HG02885 (cell line): ENCODE measurements around the gene ACTG1.

ENCODE experiments used
- ATAC-seq: cut with Tn5 transposase; IDR thresholded peaks from one replicate; pipeline ENCODE4 v1.9.1; 2021; ENCODE audit warnings: mild to moderate bottlenecking; ENCODE audit not compliant: unreplicated experiment, poor library complexity

Gene ACTG1

GRCh38 chr17:81469266-81469665 lies 43.3 kb downstream of the ACTG1 start:
- ATAC-seq, result no peak

GRCh38 chr17:81468770-81469121 lies 43.9 kb downstream of the ACTG1 start:
- no peak for ATAC-seq

GRCh38 chr17:81468111-81468769 lies 44.4 kb downstream of the ACTG1 start:
- no peak for ATAC-seq

GRCh38 chr17:81466564-81467472 lies 45.8 kb downstream of the ACTG1 start:
- no peak for ATAC-seq

GRCh38 chr17:81465910-81466309 lies 46.7 kb downstream of the ACTG1 start:
- ATAC-seq, result no peak

- no peak for ATAC-seq
Observed at GRCh38 chr17:81464586-81464985, 48.0 kb downstream of the ACTG1 start.

GRCh38 chr17:81463506-81463905 lies 49.1 kb downstream of the ACTG1 start:
- no peak for ATAC-seq

GRCh38 chr17:81462506-81463125 lies 50.0 kb downstream of the ACTG1 start:
- ATAC-seq, result no peak

- ATAC-seq, result no peak
Observed at GRCh38 chr17:81461607-81462500, 50.7 kb downstream of the ACTG1 start.

GRCh38 chr17:81460856-81461460 lies 51.6 kb downstream of the ACTG1 start:
- ATAC-seq, result no peak
